Measurements from ENCODE around the gene APBA2.
"Not testable (repeated sequence)": the region's sequence is repeated elsewhere in the genome, so short reads cannot be mapped to it uniquely, and the experiment has no call there.

APBA2 gene

DNA sequence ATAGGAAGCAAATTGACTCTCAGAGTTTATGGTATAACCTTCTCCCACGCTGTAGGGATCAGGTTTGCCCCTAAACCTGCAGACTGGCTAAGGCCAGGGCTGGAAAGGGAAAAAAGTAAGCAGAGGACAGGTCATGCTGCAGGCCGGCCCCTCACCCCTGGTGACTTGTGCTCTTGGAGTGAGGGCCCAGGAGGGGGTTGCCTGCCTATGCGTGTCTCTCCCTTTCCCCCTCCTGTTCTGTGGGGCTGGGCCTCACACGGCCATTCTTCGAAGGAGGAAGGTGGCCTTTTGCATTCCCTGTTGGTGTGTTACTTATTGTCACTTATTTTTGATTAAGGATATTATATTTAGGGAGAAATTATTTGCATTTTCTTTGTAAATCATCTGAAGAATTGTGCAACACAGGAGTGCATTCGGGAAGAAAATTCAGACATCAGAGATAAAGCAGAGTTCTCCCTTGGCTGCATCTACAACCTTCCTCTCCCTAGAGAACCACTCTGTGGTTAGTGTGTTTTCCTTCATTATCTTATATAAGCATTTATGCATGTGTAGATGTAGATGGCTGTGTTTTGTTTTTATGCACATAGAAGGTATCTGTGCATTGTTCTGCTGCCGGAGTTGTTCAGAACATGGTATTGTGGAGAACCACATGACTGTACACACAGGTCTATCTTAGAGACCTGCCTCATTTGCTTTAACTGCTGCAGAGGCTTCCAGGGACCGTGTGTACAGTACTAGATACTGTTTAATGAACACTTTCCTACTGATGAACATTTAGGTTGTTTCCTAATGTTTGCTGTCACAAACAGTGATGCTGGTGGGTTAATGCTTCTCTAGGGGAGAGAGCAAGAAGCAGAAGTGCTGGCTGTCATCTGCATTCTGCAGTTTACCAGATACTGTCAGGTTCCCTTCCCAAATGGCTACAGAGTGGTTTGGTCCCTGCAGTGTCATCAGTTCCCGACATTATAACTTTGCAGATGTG lies 133.5 kb downstream of the APBA2 start:
- no peak overlapping the region for H3K27ac ChIP-seq (ENCODE audit: low read length)
- WGBS (ENCODE audit: insufficient coverage, insufficient read length), result no CpG with 5 or more reads among the region's 9 CpGs
- no peaks in the 10 kb centered on the region for H3K9me3 ChIP-seq (ENCODE audit: control insufficient read depth, insufficient read depth, low read length)
- no peaks in the 10 kb centered on the region for H3K36me3 ChIP-seq (ENCODE audit: control insufficient read depth, insufficient read depth, low read length)
- H3K4me3 ChIP-seq (ENCODE audit: low read length), result no peak overlapping the region
- H3K27me3 ChIP-seq (ENCODE audit: control insufficient read depth, insufficient read depth, low read length), result no peaks in the 10 kb centered on the region
- DNase-seq (ENCODE audit: low read depth, low spot score), result no peak
- H3K4me1 ChIP-seq (ENCODE audit: control insufficient read depth, insufficient read depth, low read length), result no peaks in the 10 kb centered on the region

DNA sequence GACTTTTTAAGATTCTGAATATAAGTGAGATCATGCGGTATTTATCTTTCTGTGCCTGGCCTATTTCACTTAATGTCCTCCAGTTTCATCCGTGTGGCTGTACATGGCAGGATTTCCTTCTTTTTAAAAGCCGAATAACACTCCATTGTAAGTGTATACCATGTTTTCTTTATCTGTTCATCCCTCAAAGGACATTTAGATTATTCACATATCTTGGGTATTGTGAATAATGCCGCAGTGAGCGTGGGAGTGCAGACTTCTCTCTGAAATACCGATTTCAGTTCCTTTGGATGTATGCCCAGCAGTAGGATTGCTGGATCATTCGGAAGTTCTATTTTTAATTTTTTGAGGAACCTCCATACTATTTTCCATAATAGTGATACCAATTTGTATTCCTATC lies 136.1 kb downstream of the APBA2 start:
- no peak overlapping the region for H3K27ac ChIP-seq (ENCODE audit: low read length)
- no peak for DNase-seq (ENCODE audit: low read depth, low spot score)
- no peaks in the 10 kb centered on the region for H3K9me3 ChIP-seq (ENCODE audit: control insufficient read depth, insufficient read depth, low read length)
- H3K27me3 ChIP-seq (ENCODE audit: control insufficient read depth, insufficient read depth, low read length), result no peaks in the 10 kb centered on the region
- H3K36me3 ChIP-seq (ENCODE audit: control insufficient read depth, insufficient read depth, low read length), result no peaks in the 10 kb centered on the region
- H3K4me3 ChIP-seq (ENCODE audit: low read length), result no peak overlapping the region
- WGBS (ENCODE audit: insufficient coverage, insufficient read length), result no CpG with 5 or more reads among the region's 7 CpGs
- H3K4me1 ChIP-seq (ENCODE audit: control insufficient read depth, insufficient read depth, low read length), result no peaks in the 10 kb centered on the region

- no CpG with 5 or more reads among the region's 5 CpGs for WGBS (ENCODE audit: insufficient coverage, insufficient read length)
- no peaks in the 10 kb centered on the region; the same call in 1 of the 2 replicates for H3K36me3 ChIP-seq (ENCODE audit: control insufficient read depth, insufficient read depth, low read length)
- H3K4me3 ChIP-seq (ENCODE audit: low read length), result no peak overlapping the region
- no peak for DNase-seq (ENCODE audit: low read depth, low spot score)
- no peak overlapping the region for H3K27ac ChIP-seq (ENCODE audit: low read length)
- no peaks in the 10 kb centered on the region for H3K27me3 ChIP-seq (ENCODE audit: control insufficient read depth, insufficient read depth, low read length)
- H3K9me3 ChIP-seq (ENCODE audit: control insufficient read depth, insufficient read depth, low read length), result no peaks in the 10 kb centered on the region
- no peaks in the 10 kb centered on the region for H3K4me1 ChIP-seq (ENCODE audit: control insufficient read depth, insufficient read depth, low read length)
These were observed 138.9 kb downstream of the APBA2 start for GRCh38 chr15:29024662-29025061.

DNA sequence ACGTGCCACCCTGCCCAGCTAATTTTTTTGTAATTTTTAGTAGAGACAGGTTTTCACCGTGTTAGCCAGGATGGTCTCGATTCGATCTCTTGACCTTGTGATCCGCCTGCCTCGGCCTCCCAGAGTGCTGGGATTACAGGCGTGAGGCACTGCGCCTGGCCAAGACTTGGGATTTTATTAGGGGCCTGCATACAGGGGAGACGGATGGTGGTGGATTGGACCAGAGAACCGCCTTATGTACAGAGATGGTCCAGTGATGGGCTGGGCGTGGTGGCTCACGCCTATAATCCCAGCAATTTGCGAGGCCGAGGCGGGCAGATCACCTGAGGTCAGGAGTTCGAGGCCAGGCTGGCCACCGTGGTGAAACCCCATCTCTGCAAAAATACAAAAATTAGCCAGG lies 139.6 kb downstream of the APBA2 start:
- not testable (repeated sequence) for H3K27ac ChIP-seq (ENCODE audit: low read length); H3K9me3 ChIP-seq (ENCODE audit: control insufficient read depth, insufficient read depth, low read length)
- no CpG with 5 or more reads among the region's 17 CpGs for WGBS (ENCODE audit: insufficient coverage, insufficient read length)

GRCh38 chr15:29028158-29028557 lies 142.4 kb downstream of the APBA2 start:
- H3K4me1 ChIP-seq (ENCODE audit: control insufficient read depth, insufficient read depth, low read length); H3K27ac ChIP-seq (ENCODE audit: low read length); H3K4me3 ChIP-seq (ENCODE audit: low read length); H3K36me3 ChIP-seq (ENCODE audit: control insufficient read depth, insufficient read depth, low read length); H3K9me3 ChIP-seq (ENCODE audit: control insufficient read depth, insufficient read depth, low read length); DNase-seq (ENCODE audit: low read depth, low spot score); H3K27me3 ChIP-seq (ENCODE audit: control insufficient read depth, insufficient read depth, low read length): not testable (repeated sequence)

More for the DNA sequence above, 139.6 kb downstream of the APBA2 start:
- H3K36me3 ChIP-seq (ENCODE audit: control insufficient read depth, insufficient read depth, low read length); H3K4me1 ChIP-seq (ENCODE audit: control insufficient read depth, insufficient read depth, low read length); H3K4me3 ChIP-seq (ENCODE audit: low read length); DNase-seq (ENCODE audit: low read depth, low spot score); H3K27me3 ChIP-seq (ENCODE audit: control insufficient read depth, insufficient read depth, low read length): not testable (repeated sequence)

- H3K36me3 ChIP-seq (ENCODE audit: control insufficient read depth, insufficient read depth, low read length), result no peaks in the 10 kb centered on the region; the same call in 1 of the 2 replicates
- no peak for DNase-seq (ENCODE audit: low read depth, low spot score)
- H3K4me3 ChIP-seq (ENCODE audit: low read length), result no peak overlapping the region
- H3K27me3 ChIP-seq (ENCODE audit: control insufficient read depth, insufficient read depth, low read length), result no peaks in the 10 kb centered on the region
- WGBS (ENCODE audit: insufficient coverage, insufficient read length), result no CpG with 5 or more reads among the region's 17 CpGs
- no peak overlapping the region for H3K27ac ChIP-seq (ENCODE audit: low read length)
- 0 out of 2 replicates have a peak, but pooled peaks cover 1% of the 10 kb centered on the region for H3K4me1 ChIP-seq (ENCODE audit: control insufficient read depth, insufficient read depth, low read length)
- no peaks in the 10 kb centered on the region for H3K9me3 ChIP-seq (ENCODE audit: control insufficient read depth, insufficient read depth, low read length)
These were observed 143.9 kb downstream of the APBA2 start for GRCh38 chr15:29029651-29030195.

DNA sequence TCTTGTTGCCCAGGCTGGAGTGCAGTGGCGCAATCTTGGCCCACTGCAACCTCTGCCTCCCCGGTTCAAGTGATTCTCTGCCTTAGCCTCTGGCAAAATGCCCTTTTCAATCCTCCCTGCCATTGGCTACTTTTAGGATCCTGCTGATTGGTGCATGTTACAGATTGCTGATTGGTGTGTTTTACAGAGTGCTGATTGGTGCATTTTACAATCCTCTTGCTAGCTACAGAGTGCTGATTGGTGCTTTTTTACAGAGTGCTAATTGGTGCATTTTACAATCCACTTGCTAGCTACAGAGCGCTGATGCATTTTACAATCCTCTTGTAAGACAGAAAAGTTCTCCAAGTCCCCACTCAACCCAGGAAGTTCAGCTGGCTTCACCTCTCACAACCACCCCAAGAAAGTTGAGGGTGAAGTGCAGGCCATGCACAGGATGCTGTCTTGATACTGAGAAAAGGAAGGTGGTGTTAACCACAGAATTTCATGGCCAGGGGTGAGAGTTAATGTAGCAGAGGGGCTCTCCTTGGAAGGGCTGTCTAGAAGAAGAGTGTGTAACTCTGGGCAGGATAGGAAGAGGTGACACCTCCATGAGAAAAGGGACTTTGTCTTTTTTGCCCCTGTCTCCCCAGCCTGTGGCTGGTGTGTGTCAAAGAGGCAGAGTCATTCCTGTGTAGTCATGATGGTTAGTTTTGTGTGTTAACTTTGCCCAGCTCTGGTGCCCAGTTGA lies 145.9 kb downstream of the APBA2 start:
- no peak for DNase-seq (ENCODE audit: low read depth, low spot score)
- no peak overlapping the region for H3K4me3 ChIP-seq (ENCODE audit: low read length)
- no peaks in the 10 kb centered on the region for H3K27me3 ChIP-seq (ENCODE audit: control insufficient read depth, insufficient read depth, low read length)
- no peak overlapping the region for H3K27ac ChIP-seq (ENCODE audit: low read length)
- no peaks in the 10 kb centered on the region; the same call in 1 of the 2 replicates for H3K36me3 ChIP-seq (ENCODE audit: control insufficient read depth, insufficient read depth, low read length)
- H3K9me3 ChIP-seq (ENCODE audit: control insufficient read depth, insufficient read depth, low read length), result no peaks in the 10 kb centered on the region
- H3K4me1 ChIP-seq (ENCODE audit: control insufficient read depth, insufficient read depth, low read length), result peaks cover 3% of the 10 kb centered on the region; the same call in 1 of the 2 replicates
- WGBS (ENCODE audit: insufficient coverage, insufficient read length), result no CpG with 5 or more reads among the region's 3 CpGs

GRCh38 chr15:29032229-29032625 lies 146.5 kb downstream of the APBA2 start:
- no peak overlapping the region for H3K4me3 ChIP-seq (ENCODE audit: low read length)
- H3K4me1 ChIP-seq (ENCODE audit: control insufficient read depth, insufficient read depth, low read length), result peaks cover 3% of the 10 kb centered on the region; the same call in 1 of the 2 replicates
- no peak for DNase-seq (ENCODE audit: low read depth, low spot score)
- no peaks in the 10 kb centered on the region; the same call in 1 of the 2 replicates for H3K36me3 ChIP-seq (ENCODE audit: control insufficient read depth, insufficient read depth, low read length)
- H3K27ac ChIP-seq (ENCODE audit: low read length), result no peak overlapping the region
- no CpG with 5 or more reads among the region's 4 CpGs for WGBS (ENCODE audit: insufficient coverage, insufficient read length)
- H3K27me3 ChIP-seq (ENCODE audit: control insufficient read depth, insufficient read depth, low read length), result no peaks in the 10 kb centered on the region
- no peaks in the 10 kb centered on the region for H3K9me3 ChIP-seq (ENCODE audit: control insufficient read depth, insufficient read depth, low read length)

GRCh38 chr15:29032751-29033150 lies 147.0 kb downstream of the APBA2 start:
- no CpG with 5 or more reads among the region's 5 CpGs for WGBS (ENCODE audit: insufficient coverage, insufficient read length)
- Histone ChIP-seq H3K4me3 (ENCODE audit: low read length) (no peak overlapping the region), H3K9me3 (ENCODE audit: control insufficient read depth, insufficient read depth, low read length) (no peaks in the 10 kb centered on the region), H3K36me3 (ENCODE audit: control insufficient read depth, insufficient read depth, low read length) (no peaks in the 10 kb centered on the region; the same call in 1 of the 2 replicates), H3K27ac (ENCODE audit: low read length) (no peak overlapping the region), H3K27me3 (ENCODE audit: control insufficient read depth, insufficient read depth, low read length) (no peaks in the 10 kb centered on the region), H3K4me1 (ENCODE audit: control insufficient read depth, insufficient read depth, low read length) (peaks cover 3% of the 10 kb centered on the region; the same call in 1 of the 2 replicates)
- no peak for DNase-seq (ENCODE audit: low read depth, low spot score)

DNA sequence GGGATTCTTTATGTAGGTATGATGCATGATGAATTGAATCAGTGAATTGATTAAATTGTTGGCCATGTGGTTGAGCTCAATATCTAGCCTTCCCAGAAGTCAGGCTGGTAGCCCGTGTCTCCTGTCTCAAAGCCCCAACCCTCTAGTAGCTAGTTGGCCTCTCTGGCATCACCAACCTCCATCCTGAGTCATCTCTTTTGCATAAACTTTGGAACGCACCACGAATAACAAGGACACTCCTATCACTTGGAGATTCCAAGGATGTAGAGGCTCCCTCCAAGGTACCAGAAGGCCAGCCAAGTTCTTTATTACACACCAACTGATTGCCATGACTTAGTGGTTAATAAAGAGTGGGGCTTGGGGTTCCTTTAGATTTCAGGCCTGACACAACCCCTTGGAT lies 148.4 kb downstream of the APBA2 start:
- no peaks in the 10 kb centered on the region for H3K9me3 ChIP-seq (ENCODE audit: control insufficient read depth, insufficient read depth, low read length)
- WGBS (ENCODE audit: insufficient coverage, insufficient read length), result no CpG with 5 or more reads among the region's 3 CpGs
- H3K4me1 ChIP-seq (ENCODE audit: control insufficient read depth, insufficient read depth, low read length), result peaks cover 3% of the 10 kb centered on the region; the same call in 1 of the 2 replicates
- no peak overlapping the region for H3K27ac ChIP-seq (ENCODE audit: low read length)
- DNase-seq (ENCODE audit: low read depth, low spot score), result no peak
- no peaks in the 10 kb centered on the region; the same call in 1 of the 2 replicates for H3K36me3 ChIP-seq (ENCODE audit: control insufficient read depth, insufficient read depth, low read length)
- H3K4me3 ChIP-seq (ENCODE audit: low read length), result no peak overlapping the region
- no peaks in the 10 kb centered on the region for H3K27me3 ChIP-seq (ENCODE audit: control insufficient read depth, insufficient read depth, low read length)

Measured in iPS DF 6.9 (cell line).